K562 (cell line): ENCODE measurements around the gene GGA2. TPM values are rescaled to one million over a fixed set of nuclear protein-coding genes. Genes with fewer than 3 reads are reported as not detected.

Experiments
- ATAC-seq: fragments of 200-7000 bp; cut with Tn5 transposase; 3 replicates; pipeline ENCODE4 v1.9.1; 2020; ENCODE audit warnings: moderate library complexity
- BruUV-seq: library from RNA; stranded (reverse); fragments of 400-500 nt; replicated peaks from 2 replicates; lab custom pipeline; 2021; lab: Mats Ljungman, UMichigan
- CTCF ChIA-PET: fragments of 300-600 bp; formaldehyde crosslinking; extraction: SDS; loops from one replicate; lab custom pipeline; 2021; ENCODE audit warnings: low intra/inter-chr PET ratio; lab: Yijun Ruan, JAX
- POLR2A ChIA-PET: fragments of 300-600, 350-650 bp; sonication (Branson Sonifier 250); formaldehyde crosslinking; extraction: SDS; loops from one replicate; lab custom pipeline; 2021; ENCODE audit warnings: antibody characterized with exemption, inconsistent platforms; lab: Yijun Ruan, JAX
- DNase-seq, 4 experiments: peaks; one replicate each; pipeline versions ENCODE4 v3.0.0 to v3.0.0-alpha.2; 2011 to 2018; ENCODE audit warnings: low spot score in 3 of 4, mixed read lengths in 3 of 4; ENCODE audit errors: extremely low read depth in 1 of 4
- FAIRE-seq: peaks from 2 replicates; lab custom pipeline; 2011; peaks lifted over from hg19 to GRCh38; lab: Jason Lieb, UNC
- H2AFZ ChIP-seq: 2 replicates; pipeline ENCODE4 v1.6.0; 2011; ENCODE audit warnings: low read depth, low read length, control low read depth, inconsistent platforms
- H3K27ac ChIP-seq: fragments of 200-600 bp; 3 replicates; pipeline ENCODE4 v1.8.0; 2011; ENCODE audit warnings: low read depth, mild to moderate bottlenecking, control low read depth, inconsistent platforms, low read length, moderate library complexity, mixed read lengths; ENCODE audit errors: extremely low read depth
- H3K27me3 ChIP-seq, 2 experiments: fragments of 300-600 bp in 1 of 2; 2 replicates in 1 of 2; 3 replicates in 1 of 2; pipeline versions ENCODE4 v1.6.0 to v1.8.0; 2011; ENCODE audit warnings: inconsistent platforms in 2 of 2, low read length in 2 of 2, mild to moderate bottlenecking in 1 of 2, mixed read lengths in 1 of 2, moderate library complexity in 1 of 2; ENCODE audit not compliant: control insufficient read depth in 2 of 2, insufficient read depth in 2 of 2
- H3K36me3 ChIP-seq: fragments of 300-600 bp; 3 replicates; pipeline ENCODE4 v1.8.0; 2011; ENCODE audit warnings: mild to moderate bottlenecking, low read length, inconsistent platforms; ENCODE audit not compliant: control insufficient read depth, insufficient read depth
- H3K4me1 ChIP-seq, 2 experiments: fragments of 200-600 bp in 1 of 2; replicated peaks in 1 of 2; 2 replicates in 1 of 2; 3 replicates in 1 of 2; pipeline versions ENCODE4 v1.5.1 to v1.8.0; 2011; ENCODE audit warnings: inconsistent platforms in 2 of 2, low read length in 2 of 2, mild to moderate bottlenecking in 1 of 2, mixed read lengths in 1 of 2, moderate library complexity in 1 of 2; ENCODE audit not compliant: control insufficient read depth in 2 of 2, insufficient read depth in 2 of 2
- H3K4me2 ChIP-seq: 2 replicates; pipeline ENCODE4 v1.6.1; 2011; ENCODE audit warnings: low read length, control low read depth, inconsistent platforms, mixed read lengths; ENCODE audit not compliant: insufficient read depth
- H3K4me3 ChIP-seq: fragments of 200-600 bp; sonication (generic), shearing (Covaris generic); 2 replicates; pipeline ENCODE4 v1.5.1; 2016; ENCODE audit warnings: control low read depth, inconsistent platforms
- H3K79me2 ChIP-seq: fragments of 200-600 bp; 3 replicates; pipeline ENCODE4 v1.8.0; 2011; ENCODE audit warnings: low read length, inconsistent platforms; ENCODE audit not compliant: control insufficient read depth, insufficient read depth
- H3K9ac ChIP-seq, 2 experiments: 2 replicates each; pipeline versions ENCODE4 v1.6.0 to v1.6.1; 2011; ENCODE audit warnings: low read depth in 2 of 2, low read length in 2 of 2, control low read depth in 1 of 2, inconsistent platforms in 1 of 2, mild to moderate bottlenecking in 1 of 2, mixed read lengths in 1 of 2; ENCODE audit not compliant: insufficient read depth in 1 of 2
- H3K9me1 ChIP-seq: one replicate; pipeline ENCODE4 v1.6.0; 2011; ENCODE audit warnings: inconsistent platforms, mild to moderate bottlenecking, low read length, moderate library complexity; ENCODE audit not compliant: control insufficient read depth, insufficient read depth
- H3K9me3 ChIP-seq: replicated peaks from 2 replicates; pipeline ENCODE4 v1.5.1; 2011; ENCODE audit warnings: low read depth, low read length, inconsistent platforms; ENCODE audit not compliant: control insufficient read depth, insufficient read depth
- H4K20me1 ChIP-seq: replicated peaks from 2 replicates; pipeline ENCODE4 v1.6.1; 2011; ENCODE audit warnings: low read length, inconsistent platforms, mixed read lengths; ENCODE audit not compliant: control insufficient read depth, insufficient read depth
- ATF1 ChIP-seq, 2 experiments: fragments of 450-650 bp in 1 of 2; IDR thresholded peaks; 2 replicates each; pipeline ENCODE4 v1.6.1; 2016; ENCODE audit warnings: missing compliant biosample characterization in 1 of 2, missing genetic modification characterization in 1 of 2
- CBX5 ChIP-seq: IDR thresholded peaks from 2 replicates; pipeline ENCODE4 v1.6.1; 2014; ENCODE audit warnings: low read depth, borderline replicate concordance
- HOXB6 ChIP-seq: fragments of 250-450 bp; sonication (Bioruptor Pico); IDR thresholded peaks from 2 replicates; pipeline ENCODE4 v1.5.1; 2022; ENCODE audit warnings: mild to moderate bottlenecking, borderline replicate concordance
- RNF2 ChIP-seq: sonication (generic); IDR thresholded peaks from 2 replicates; pipeline ENCODE4 v1.6.1; 2016
- SREBF2 ChIP-seq: sonication (generic); formaldehyde crosslinking; IDR thresholded peaks from 2 replicates; pipeline ENCODE4 v1.4.0; 2020; ENCODE audit warnings: mild to moderate bottlenecking, missing genetic modification reagents
- ZNF12 ChIP-seq: sonication (generic); formaldehyde crosslinking; IDR thresholded peaks from 2 replicates; pipeline ENCODE4 v1.4.0; 2020; ENCODE audit warnings: mild to moderate bottlenecking, missing genetic modification reagents
- ZNF217 ChIP-seq: sonication (generic); formaldehyde crosslinking; IDR thresholded peaks from 2 replicates; pipeline ENCODE4 v1.8.0; 2022; ENCODE audit warnings: mild to moderate bottlenecking, missing genetic modification reagents
- ZNF354B ChIP-seq: fragments of 250-450 bp; sonication (Bioruptor Pico); IDR thresholded peaks from 2 replicates; pipeline ENCODE4 v1.4.0; 2020
- ZNF583 ChIP-seq: fragments of 250-450 bp; sonication (Bioruptor Pico); IDR thresholded peaks from 2 replicates; pipeline ENCODE4 v1.4.0; 2020
- WGBS: fragments of 100-300 bp; shearing (Covaris generic); methylation state at CpG from one replicate; pipeline ENCODE4 v1.1.6; 2016; ENCODE audit warnings: low coverage, mixed read lengths; ENCODE audit not compliant: insufficient coverage; ENCODE audit errors: missing lambda C conversion rate; 5-methylcytosine and 5-hydroxymethylcytosine counted together
- in situ Hi-C: fragments of 300-500 bp; cut with MboI; formaldehyde crosslinking; loops from 4 replicates; pipeline ENCODE4 v1.15.0; 2018; ENCODE audit warnings: inconsistent platforms, mixed read lengths
- intact Hi-C: fragments of 100-400 bp; cut with micrococcal nuclease; formaldehyde crosslinking; loops from 2 replicates; pipeline ENCODE4 v1.14.2; 2022
- polyA plus RNA-seq, 8 experiments: library from polyadenylated mRNA; depleted of rRNA in 4 of 8; stranded (reverse) in 5 of 8; unstranded in 3 of 8; fragments of >200 nt; fragmentation: Nextera tagmentation in 2 of 8; fragmentation: Illumina TruSeq in 1 of 8; extraction: Ambion mirVana in 2 of 8; extraction: Trizol in 1 of 8; gene quantifications; 2 replicates each; pipeline versions ENCODE4 v1.2.1 to v1.2.3, GENCODE V29; 2011 to 2014; ENCODE audit warnings: inconsistent platforms in 1 of 8, missing spikeins in 1 of 8
- total RNA-seq, 7 experiments: library from RNA; depleted of rRNA in 6 of 7; stranded (reverse); fragments of >200 nt in 6 of 7; fragmentation: Illumina TruSeq in 2 of 7; extraction: Trizol in 2 of 7; gene quantifications; 2 replicates each; pipeline versions ENCODE4 v1.2.1 to v1.2.3, GENCODE V29; 2011 to 2021; ENCODE audit warnings: low replicate concordance in 1 of 7
- TF ChIP-seq, protein P1 (sequence below): fragments of 450-650 bp; formaldehyde crosslinking; IDR thresholded peaks from 2 replicates; pipeline ENCODE4 v1.4.0; 2020; ENCODE audit warnings: mild to moderate bottlenecking, moderate library complexity

Gene GGA2
- total and polyA plus RNA-seq, 9 of the 15 experiments (the other 6 are each of a cell fraction or from before 2014, with no cell fraction given) = 11.9 to 133 (median 66.3) TPM

DNA sequence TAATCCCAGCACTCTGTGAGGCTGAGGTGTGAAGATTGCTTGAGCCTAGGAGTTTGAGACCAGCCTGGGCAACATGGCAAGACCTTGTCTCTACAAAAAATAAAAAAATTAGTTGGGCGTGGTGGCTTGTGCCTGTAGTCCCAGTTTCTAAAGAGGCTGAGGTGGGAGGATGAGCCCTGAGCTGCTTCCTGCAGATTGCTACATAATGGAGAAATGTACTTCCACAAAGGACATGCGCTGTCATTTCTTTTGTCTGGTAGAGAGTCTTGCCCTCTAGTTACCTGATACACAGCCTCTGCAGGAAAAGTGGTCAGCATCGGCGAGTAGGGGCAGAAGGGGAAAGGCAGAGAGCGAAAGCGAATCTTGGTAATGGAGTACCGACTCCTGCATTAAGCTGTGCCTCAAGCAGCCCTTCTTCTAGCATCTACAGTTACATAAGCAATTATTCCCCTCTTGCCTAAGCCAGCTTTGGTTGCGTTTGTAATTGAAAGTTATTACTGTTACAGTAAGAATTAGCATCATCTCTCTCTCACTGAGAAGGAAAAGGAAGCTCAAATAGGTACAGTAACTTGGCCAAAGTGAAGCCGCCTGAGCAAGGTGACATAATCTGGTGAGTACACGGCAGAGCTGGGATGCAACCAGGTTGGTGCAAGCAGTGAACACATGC, 18.5 kb upstream of the GGA2 start (continued):
- TF ChIP-seq, protein P1, sequence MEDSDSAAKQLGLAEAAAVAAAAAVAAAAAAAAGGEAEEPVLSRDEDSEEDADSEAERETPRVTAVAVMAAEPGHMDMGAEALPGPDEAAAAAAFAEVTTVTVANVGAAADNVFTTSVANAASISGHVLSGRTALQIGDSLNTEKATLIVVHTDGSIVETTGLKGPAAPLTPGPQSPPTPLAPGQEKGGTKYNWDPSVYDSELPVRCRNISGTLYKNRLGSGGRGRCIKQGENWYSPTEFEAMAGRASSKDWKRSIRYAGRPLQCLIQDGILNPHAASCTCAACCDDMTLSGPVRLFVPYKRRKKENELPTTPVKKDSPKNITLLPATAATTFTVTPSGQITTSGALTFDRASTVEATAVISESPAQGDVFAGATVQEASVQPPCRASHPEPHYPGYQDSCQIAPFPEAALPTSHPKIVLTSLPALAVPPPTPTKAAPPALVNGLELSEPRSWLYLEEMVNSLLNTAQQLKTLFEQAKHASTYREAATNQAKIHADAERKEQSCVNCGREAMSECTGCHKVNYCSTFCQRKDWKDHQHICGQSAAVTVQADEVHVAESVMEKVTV (CRISPR knock-in tag) = no peak
- TF ChIP-seq ATF1 (CRISPR knock-in tag; IDR thresholded peaks at IDR 0.05) (no peak), ATF1 (tag; IDR thresholded peaks at IDR 0.05) (no peak)

DNA sequence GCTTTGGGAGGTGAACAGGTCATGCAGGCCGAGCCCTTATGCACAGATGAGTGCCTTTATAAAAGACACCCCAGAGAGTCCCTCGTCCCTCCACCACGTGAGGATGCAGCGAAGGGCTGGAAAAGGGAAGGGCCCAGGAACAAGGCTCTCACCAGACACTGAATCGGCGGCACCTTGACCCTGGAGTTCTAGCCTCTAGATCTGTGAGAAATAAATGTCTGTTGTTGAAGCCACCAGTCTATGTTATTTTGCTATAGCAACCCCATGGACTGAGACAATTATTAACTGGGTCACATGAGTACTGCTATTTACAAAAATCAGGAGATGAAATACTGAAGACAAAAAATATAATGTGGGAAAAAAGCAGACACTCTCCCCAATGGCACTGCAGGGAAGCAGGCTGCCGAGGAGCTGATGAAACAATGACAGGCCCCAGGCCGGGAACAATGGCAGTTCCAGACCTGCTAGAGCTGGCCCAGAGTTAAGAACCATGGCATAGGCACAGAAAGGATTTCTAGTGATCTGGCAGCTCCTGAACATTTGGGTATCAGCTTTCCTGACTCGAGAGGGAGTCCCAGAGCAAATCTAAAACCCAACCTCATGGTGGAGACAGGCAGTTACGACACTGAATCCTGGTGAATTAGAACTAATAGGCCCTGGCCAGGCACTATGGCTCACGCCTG, 17.8 kb upstream of the GGA2 start:
- TF ChIP-seq RNF2 (no peak), CBX5 (no peak), ZNF583 (CRISPR knock-in tag) (no peak), ZNF217 (CRISPR knock-in tag) (no peak), SREBF2 (CRISPR knock-in tag) (no peak), ZNF12 (CRISPR knock-in tag) (no peak), HOXB6 (CRISPR knock-in tag) (no peak), ZNF354B (no peak)
- H3K9me1 ChIP-seq = no peaks in the 10 kb centered on the region
- BruUV-seq = no TSS peak
- H3K4me1 ChIP-seq = no peaks in the 10 kb centered on the region
- H3K4me2 ChIP-seq = no peak overlapping the region
- POLR2A ChIA-PET = interaction anchor here (0.9 to 1.8 kb wide), 3 partner anchors 11 to 24 kb away, joined by 3 to 7 read pairs (median 5); no protein-coding TSS in a partner anchor
- ATAC-seq = no peak
- H3K36me3 ChIP-seq = peaks cover 73% of the 10 kb centered on the region; the same call in 2 of the 3 replicates
- H3K27ac ChIP-seq = no peak overlapping the region
- CTCF ChIA-PET = no interaction called here
- no peak overlapping the region for H3K4me3 ChIP-seq
- in situ Hi-C loops = no loop called here
- H4K20me1 ChIP-seq = no peaks in the 10 kb centered on the region
- no peaks in the 10 kb centered on the region for H3K79me2 ChIP-seq
- no peaks in the 10 kb centered on the region for H3K9me3 ChIP-seq
- no peak for DNase-seq
- no peak overlapping the region for H3K9ac ChIP-seq
- H3K27me3 ChIP-seq = no peaks in the 10 kb centered on the region
- no peak for FAIRE-seq
- 96% methylated on average over 11 of the region's 11 CpGs for WGBS
- intact Hi-C loops = no loop called here
- no peak overlapping the region for H2AFZ ChIP-seq
